ENCODE results near the gene PEX19.

The PEX19 gene

GRCh38 chr1:160282807-160283206, 2.1 kb downstream of the PEX19 start:
- no peak for DNase-seq (ENCODE audit: low read depth in 3 of 3, low spot score in 1 of 3)

- no peak for DNase-seq (ENCODE audit: low read depth in 3 of 3, low spot score in 1 of 3)
Measured at GRCh38 chr1:160277987-160278386, 6.9 kb downstream of the PEX19 start.

- no peak for DNase-seq (ENCODE audit: low read depth in 3 of 3, low spot score in 1 of 3)
Measured at GRCh38 chr1:160277330-160277729, 7.6 kb downstream of the PEX19 start.

GRCh38 chr1:160271025-160271424, 13.9 kb downstream of the PEX19 start:
- no peak for DNase-seq (ENCODE audit: low read depth in 3 of 3, low spot score in 1 of 3)

GRCh38 chr1:160267284-160267991, 17.5 kb downstream of the PEX19 start:
- DNase-seq (ENCODE audit: low read depth in 3 of 3, low spot score in 1 of 3), result no peak

GRCh38 chr1:160264795-160265307, 20.1 kb downstream of the PEX19 start:
- DNase-seq (ENCODE audit: low read depth in 3 of 3, low spot score in 1 of 3), result no peak

GRCh38 chr1:160261893-160262794, 22.8 kb downstream of the PEX19 start, which contains the start of gene DCAF8:
TSS of gene DCAF8 (minus strand) at chr1:160262549. CDS start at chr1:160244008, 18,541 bp downstream.
- DNase-seq (ENCODE audit: low read depth in 3 of 3, low spot score in 1 of 3), result peak; percentile 92 to 95 (median 94)

GRCh38 chr1:160261556-160261892, 23.4 kb downstream of the PEX19 start:
- DNase-seq (ENCODE audit: low read depth in 3 of 3, low spot score in 1 of 3), result peak; percentile 24 to 45 (median 26)

- DNase-seq (ENCODE audit: low read depth in 3 of 3, low spot score in 1 of 3), result no peak
Measured at GRCh38 chr1:160260406-160261382, 24.2 kb downstream of the PEX19 start.

GRCh38 chr1:160258177-160258798, 26.6 kb downstream of the PEX19 start:
- no peak for DNase-seq (ENCODE audit: low read depth in 3 of 3, low spot score in 1 of 3)

GRCh38 chr1:160257411-160258015, 27.4 kb downstream of the PEX19 start:
- no peak for DNase-seq (ENCODE audit: low read depth in 3 of 3, low spot score in 1 of 3)

GRCh38 chr1:160256396-160257046, 28.4 kb downstream of the PEX19 start:
- no peak for DNase-seq (ENCODE audit: low read depth in 3 of 3, low spot score in 1 of 3)

GRCh38 chr1:160255781-160256300, 29.1 kb downstream of the PEX19 start:
- no peak for DNase-seq (ENCODE audit: low read depth in 3 of 3, low spot score in 1 of 3)

- peak in 2 of 3 donors; percentile 10 to 20 for DNase-seq (ENCODE audit: low read depth in 3 of 3, low spot score in 1 of 3)
Measured at GRCh38 chr1:160251687-160252526, 33.0 kb downstream of the PEX19 start.

- DNase-seq (ENCODE audit: low read depth in 3 of 3, low spot score in 1 of 3), result no peak
Measured at GRCh38 chr1:160251011-160251410, 33.9 kb downstream of the PEX19 start.

GRCh38 chr1:160247053-160247452, 37.9 kb downstream of the PEX19 start:
- DNase-seq (ENCODE audit: low read depth in 3 of 3, low spot score in 1 of 3), result no peak

- DNase-seq (ENCODE audit: low read depth in 3 of 3, low spot score in 1 of 3), result no peak
Measured at GRCh38 chr1:160245434-160245833, 39.5 kb downstream of the PEX19 start.

GRCh38 chr1:160244209-160244608, 40.7 kb downstream of the PEX19 start:
- DNase-seq (ENCODE audit: low read depth in 3 of 3, low spot score in 1 of 3), result no peak

Measured in stimulated activated CD4-positive, alpha-beta T cell treated with anti-CD3 and anti-CD28 coated beads, TNF-alpha, amount 100 ng/mL, for 1 hour (primary cell).